AG08396 (cell line): ENCODE data around the gene RAB34.
"Not testable (repeated sequence)": the region's sequence is repeated elsewhere in the genome, so short reads cannot be mapped to it uniquely, and the experiment has no call there.

Source experiments
- DNase-seq: peaks from one replicate; pipeline ENCODE4 v3.0.0; 2012; ENCODE audit warnings: low spot score, mixed read lengths

Gene RAB34

GRCh38 chr17:28728364-28729200 is 10.9 kb upstream of the RAB34 start, which contains the start of gene NEK8:
Gene NEK8 (plus strand): TSS chr17:28728788. CDS start chr17:28728814, 26 bp downstream.
- DNase-seq, result peak; percentile 95

GRCh38 chr17:28726627-28727491 is 9.2 kb upstream of the RAB34 start:
- DNase-seq, result peak; percentile 90

GRCh38 chr17:28726226-28726626 is 8.6 kb upstream of the RAB34 start, which contains the start of gene TLCD1:
Gene TLCD1 (minus strand): TSS chr17:28726233. CDS start chr17:28726097, 136 bp downstream.
- DNase-seq, result peak; percentile 93

- DNase-seq, result no peak
These were observed 8.1 kb upstream of the RAB34 start for GRCh38 chr17:28725660-28726225.

GRCh38 chr17:28725166-28725659 is 7.5 kb upstream of the RAB34 start:
- no peak for DNase-seq

- no peak for DNase-seq
These were observed 7.0 kb upstream of the RAB34 start for GRCh38 chr17:28724500-28725165.

- not testable (repeated sequence) for DNase-seq
These were observed 6.3 kb upstream of the RAB34 start for GRCh38 chr17:28723836-28724499.

- DNase-seq, result no peak
These were observed 5.6 kb upstream of the RAB34 start for GRCh38 chr17:28723159-28723835.

- DNase-seq, result no peak
These were observed 4.9 kb upstream of the RAB34 start for GRCh38 chr17:28722417-28723158.

GRCh38 chr17:28720997-28721329 is 3.3 kb upstream of the RAB34 start:
- not testable (repeated sequence) for DNase-seq

- DNase-seq, result no peak
These were observed 2.8 kb upstream of the RAB34 start for GRCh38 chr17:28720247-28720996.

- DNase-seq, result no peak
These were observed 1.4 kb upstream of the RAB34 start for GRCh38 chr17:28719021-28719433.

- DNase-seq, result no peak
These were observed 809 bp upstream of the RAB34 start for GRCh38 chr17:28718333-28719020.

GRCh38 chr17:28716740-28717577 is 709 bp downstream of the RAB34 start:
- no peak for DNase-seq

- DNase-seq, result no peak
These were observed 2.5 kb downstream of the RAB34 start for GRCh38 chr17:28715217-28715616.

- DNase-seq, result no peak
These were observed 3.4 kb downstream of the RAB34 start for GRCh38 chr17:28714281-28714680.

GRCh38 chr17:28712705-28713415 is 4.8 kb downstream of the RAB34 start:
- no peak for DNase-seq
